Airway epithelial cell (primary cell): ENCODE measurements around the gene SBNO1. TPM values are rescaled to one million over a fixed set of nuclear protein-coding genes. Genes with fewer than 3 reads are reported as not detected.

Source experiments
- total RNA-seq: library from RNA; depleted of rRNA; stranded (reverse); fragments of >200 nt; gene quantifications from 2 replicates; pipeline ENCODE4 v1.2.3, GENCODE V29; 2015

Gene SBNO1
- total RNA-seq: 17.0 and 18.0 TPM in 2 replicates

GRCh38 chr12:123364532-123365024 lies at the start of gene SBNO1:
Gene SBNO1, minus strand, starts transcription at chr12:123364847. Its CDS starts 14,406 bp downstream, at chr12:123350441.

Other genes starting within 250 kb of the SBNO1 start
- 3.3 and 7.4 TPM in 2 replicates for gene PITPNM2, start 213.8 kb downstream of the SBNO1 start, total RNA-seq
- 18.0 and 23.0 TPM in 2 replicates for gene MPHOSPH9, start 131.7 kb downstream of the SBNO1 start, total RNA-seq
- 12.8 and 17.8 TPM in 2 replicates for gene MTRFR, start 131.4 kb downstream of the SBNO1 start, total RNA-seq
- gene CDK2AP1, start 93.0 kb downstream of the SBNO1 start, total RNA-seq: 169 and 218 TPM in 2 replicates
- 38.6 and 54.3 TPM in 2 replicates for gene KMT5A, start 19.3 kb upstream of the SBNO1 start, total RNA-seq
- 2.7 and 3.4 TPM in 2 replicates for gene RILPL2, start 71.8 kb upstream of the SBNO1 start, total RNA-seq
- 18.4 and 19.5 TPM in 2 replicates for gene SNRNP35, start 93.3 kb upstream of the SBNO1 start, total RNA-seq
- 8.7 and 14.0 TPM in 2 replicates for gene RILPL1, start 168.9 kb upstream of the SBNO1 start, total RNA-seq
- gene TMED2, start 219.7 kb upstream of the SBNO1 start, total RNA-seq: 124 and 173 TPM in 2 replicates
- gene DDX55, start 237.3 kb upstream of the SBNO1 start, total RNA-seq: 14.0 and 21.5 TPM in 2 replicates